HG02943 (cell line): Measurements from ENCODE around the gene FCSK.

Experiments used
- ATAC-seq: cut with Tn5 transposase; IDR thresholded peaks from one replicate; pipeline ENCODE4 v1.9.1; 2021; ENCODE audit warnings: mild to moderate bottlenecking, low read depth, moderate library complexity; ENCODE audit not compliant: unreplicated experiment

Gene FCSK

GRCh38 chr16:70453117-70453891, 1.1 kb upstream of the FCSK start:
- ATAC-seq = no peak

- ATAC-seq = no peak
These were observed 538 bp upstream of the FCSK start for GRCh38 chr16:70453892-70454221.

GRCh38 chr16:70455910-70456309, 1.5 kb downstream of the FCSK start:
- no peak for ATAC-seq

- no peak for ATAC-seq
These were observed 3.2 kb downstream of the FCSK start for GRCh38 chr16:70457446-70458166.

- ATAC-seq = no peak
These were observed 6.4 kb downstream of the FCSK start for GRCh38 chr16:70460737-70461261.

GRCh38 chr16:70463235-70463634, 8.8 kb downstream of the FCSK start:
- no peak for ATAC-seq

- ATAC-seq = no peak
These were observed 11.8 kb downstream of the FCSK start for GRCh38 chr16:70465999-70466804.

- ATAC-seq = no peak
These were observed 12.3 kb downstream of the FCSK start for GRCh38 chr16:70466805-70467076.

- ATAC-seq = no peak
These were observed 12.7 kb downstream of the FCSK start for GRCh38 chr16:70467113-70467512.

GRCh38 chr16:70467608-70468007, 13.2 kb downstream of the FCSK start:
- ATAC-seq = no peak

GRCh38 chr16:70468776-70469525, 14.6 kb downstream of the FCSK start:
- no peak for ATAC-seq

- no peak for ATAC-seq
These were observed 15.9 kb downstream of the FCSK start for GRCh38 chr16:70470141-70470926.

- ATAC-seq = no peak
These were observed 16.5 kb downstream of the FCSK start for GRCh38 chr16:70470927-70471341.

GRCh38 chr16:70472786-70473433, 18.5 kb downstream of the FCSK start:
- no peak for ATAC-seq

GRCh38 chr16:70473446-70474319, 19.3 kb downstream of the FCSK start:
- no peak for ATAC-seq

GRCh38 chr16:70474320-70475053, 20.1 kb downstream of the FCSK start:
- ATAC-seq = no peak

- no peak for ATAC-seq
These were observed 20.9 kb downstream of the FCSK start for GRCh38 chr16:70475054-70475871.
